SK-N-SH treated with all-trans-retinoic acid at 6 μM for 48 hours (cell line): ENCODE results near the gene FHOD3.

Source experiments
- ATAC-seq: fragments of 200-7000 bp; cut with Tn5 transposase; 3 replicates; pipeline ENCODE4 v1.9.1; 2020; ENCODE audit warnings: mild to moderate bottlenecking, moderate library complexity
- ARNTL ChIP-seq: fragments of 450-650 bp; formaldehyde crosslinking; IDR thresholded peaks from 2 replicates; pipeline ENCODE4 v1.5.0; 2020; ENCODE audit warnings: low read depth, mild to moderate bottlenecking, moderate library complexity, borderline replicate concordance
- BACH2 ChIP-seq: fragments of 250-450 bp; sonication (Bioruptor Pico); IDR thresholded peaks from 2 replicates; pipeline ENCODE4 v1.9.0; 2021; ENCODE audit warnings: mild to moderate bottlenecking, borderline replicate concordance
- CREB5 ChIP-seq: fragments of 250-450 bp; sonication (Bioruptor Pico); IDR thresholded peaks from 2 replicates; pipeline ENCODE4 v1.5.1; 2020; ENCODE audit warnings: low read depth, mild to moderate bottlenecking, moderate library complexity
- CSDC2 ChIP-seq: fragments of 250-450 bp; sonication (Bioruptor Pico); IDR thresholded peaks from 2 replicates; pipeline ENCODE4 v1.5.0; 2020; ENCODE audit warnings: mild to moderate bottlenecking, moderate library complexity
- CSRNP3 ChIP-seq: fragments of 250-450 bp; sonication (Bioruptor Pico); IDR thresholded peaks from 2 replicates; pipeline ENCODE4 v1.5.1; 2021; ENCODE audit warnings: mild to moderate bottlenecking, moderate library complexity
- ESRRG ChIP-seq: fragments of 250-450 bp; sonication (Bioruptor Pico); IDR thresholded peaks from 2 replicates; pipeline ENCODE4 v1.6.1; 2021; ENCODE audit warnings: mild to moderate bottlenecking
- GLIS3 ChIP-seq: fragments of 250-450 bp; sonication (Bioruptor Pico); IDR thresholded peaks from 2 replicates; pipeline ENCODE4 v1.5.0; 2020; ENCODE audit warnings: mild to moderate bottlenecking, moderate library complexity
- ISL1 ChIP-seq: fragments of 250-450 bp; sonication (Bioruptor Pico); IDR thresholded peaks from 2 replicates; pipeline ENCODE4 v2.1.2; 2022; ENCODE audit warnings: mild to moderate bottlenecking, moderate library complexity
- OSR1 ChIP-seq: fragments of 250-450 bp; sonication (Bioruptor Pico); IDR thresholded peaks from 2 replicates; pipeline ENCODE4 v1.8.0; 2022; ENCODE audit warnings: moderate library complexity, mild to moderate bottlenecking, inconsistent platforms
- POU6F1 ChIP-seq: fragments of 250-450 bp; sonication (Bioruptor Pico); IDR thresholded peaks from 2 replicates; pipeline ENCODE4 v1.8.0; 2021; ENCODE audit warnings: low read depth, mild to moderate bottlenecking, moderate library complexity, borderline replicate concordance
- PPARA ChIP-seq: fragments of 250-450 bp; sonication (Bioruptor Pico); IDR thresholded peaks from 2 replicates; pipeline ENCODE4 v1.5.0; 2020; ENCODE audit warnings: mild to moderate bottlenecking, borderline replicate concordance
- RARB ChIP-seq: fragments of 250-450 bp; sonication (Bioruptor Pico); IDR thresholded peaks from 2 replicates; pipeline ENCODE4 v1.8.0; 2021; ENCODE audit warnings: mild to moderate bottlenecking, moderate library complexity
- TCF4 ChIP-seq: fragments of 250-450 bp; sonication (Bioruptor Pico); IDR thresholded peaks from 2 replicates; pipeline ENCODE4 v1.8.0; 2021; ENCODE audit warnings: mild to moderate bottlenecking, moderate library complexity, borderline replicate concordance
- TOX ChIP-seq: fragments of 250-450 bp; sonication (Bioruptor Pico); IDR thresholded peaks from 2 replicates; pipeline ENCODE4 v1.8.0; 2021; ENCODE audit warnings: mild to moderate bottlenecking, moderate library complexity, borderline replicate concordance
- TSHZ2 ChIP-seq: fragments of 250-450 bp; sonication (Bioruptor Pico); IDR thresholded peaks from 2 replicates; pipeline ENCODE4 v1.5.0; 2020; ENCODE audit warnings: mild to moderate bottlenecking, moderate library complexity
- ZC3H10 ChIP-seq: fragments of 250-450 bp; sonication (Bioruptor Pico); IDR thresholded peaks from 2 replicates; pipeline ENCODE4 v1.5.1; 2021; ENCODE audit warnings: mild to moderate bottlenecking, moderate library complexity
- ZFP3 ChIP-seq: fragments of 250-450 bp; sonication (Bioruptor Pico); IDR thresholded peaks from 2 replicates; pipeline ENCODE4 v1.5.0; 2020; ENCODE audit warnings: mild to moderate bottlenecking, moderate library complexity
- ZFP30 ChIP-seq: fragments of 450-650 bp; formaldehyde crosslinking; IDR thresholded peaks from 2 replicates; pipeline ENCODE4 v1.5.0; 2022; ENCODE audit warnings: mild to moderate bottlenecking, moderate library complexity
- ZNF565 ChIP-seq: fragments of 450-650 bp; formaldehyde crosslinking; conservative IDR thresholded peaks from 2 replicates; pipeline ENCODE4 v1.5.0; 2020; ENCODE audit warnings: low read depth, mild to moderate bottlenecking, moderate library complexity

The FHOD3 gene

GRCh38 chr18:36633961-36634412, 336.5 kb downstream of the FHOD3 start:
- no peak; the same call in 2 of the 3 replicates for ATAC-seq
- TF ChIP-seq ARNTL (CRISPR knock-in tag), result no peak
- no peak for TF ChIP-seq ZFP3 (CRISPR knock-in tag)

- peak; percentile 23; the same call in 1 of the 2 replicates for TF ChIP-seq ISL1 (CRISPR knock-in tag)
- TF ChIP-seq RARB (CRISPR knock-in tag), result no peak
- ATAC-seq, result peak; percentile 36; the same call in 2 of the 3 replicates
These were observed 337.2 kb downstream of the FHOD3 start for GRCh38 chr18:36634573-36635216.

- ATAC-seq, result no peak
- TF ChIP-seq PPARA (CRISPR knock-in tag), result no peak
- no peak for TF ChIP-seq OSR1 (CRISPR knock-in tag)
- no peak for TF ChIP-seq BACH2
- no peak for TF ChIP-seq TSHZ2 (CRISPR knock-in tag)
- no peak for TF ChIP-seq ISL1 (CRISPR knock-in tag)
- no peak for TF ChIP-seq CSRNP3 (CRISPR knock-in tag)
- TF ChIP-seq ARNTL (CRISPR knock-in tag), result no peak
- TF ChIP-seq POU6F1 (CRISPR knock-in tag), result no peak
- TF ChIP-seq, all 23 proteins: peak for 0
These were observed 338.0 kb downstream of the FHOD3 start for GRCh38 chr18:36635414-36636096.

GRCh38 chr18:36636237-36636817, 338.8 kb downstream of the FHOD3 start:
- ATAC-seq, result peak; percentile 31; the same call in 1 of the 3 replicates
- TF ChIP-seq ARNTL (CRISPR knock-in tag) (no peak), TCF4 (peak; percentile 50; the same call in 1 of the 2 replicates)
- TF ChIP-seq, all 23 proteins: peak for 1

GRCh38 chr18:36638224-36638623, 340.7 kb downstream of the FHOD3 start:
- ATAC-seq, result no peak

GRCh38 chr18:36640021-36640952, 342.8 kb downstream of the FHOD3 start:
- peak; percentile 65 for ATAC-seq
- no peak for TF ChIP-seq CSDC2 (CRISPR knock-in tag)
- TF ChIP-seq ZC3H10 (CRISPR knock-in tag), result no peak
- TF ChIP-seq CREB5 (CRISPR knock-in tag), result no peak
- no peak for TF ChIP-seq RARB (CRISPR knock-in tag)
- no peak for TF ChIP-seq OSR1 (CRISPR knock-in tag)
- no peak for TF ChIP-seq ESRRG (CRISPR knock-in tag)
- TF ChIP-seq ZNF565, result no peak
- no peak for TF ChIP-seq CSRNP3 (CRISPR knock-in tag)
- no peak for TF ChIP-seq TOX (CRISPR knock-in tag)
- no peak for TF ChIP-seq ZFP3 (CRISPR knock-in tag)
- no peak for TF ChIP-seq ZFP30 (CRISPR knock-in tag)

More at GRCh38 chr18:36638224-36638623, 340.7 kb downstream of the FHOD3 start:
- TF ChIP-seq BACH2 (no peak), ISL1 (CRISPR knock-in tag) (no peak), ZFP3 (CRISPR knock-in tag) (no peak), GLIS3 (no peak), RARB (CRISPR knock-in tag) (no peak)
- TF ChIP-seq, all 23 proteins: peak for 0
